GM12878 (cell line): Measurements from ENCODE around the gene CYBB. TPM values are rescaled to one million over a fixed set of nuclear protein-coding genes. Genes with fewer than 3 reads are reported as not detected.

Experiments used
- ATAC-seq: fragments of 200-7000 bp; cut with Tn5 transposase; 3 replicates; pipeline ENCODE4 v1.9.1; 2020; ENCODE audit warnings: mild to moderate bottlenecking, moderate library complexity
- BruUV-seq: library from RNA; stranded (reverse); fragments of 400-500 nt; replicated peaks from 2 replicates; lab custom pipeline; 2021; lab: Mats Ljungman, UMichigan
- CTCF ChIA-PET: fragments of 300-600 bp; sonication (Branson Sonifier 250); formaldehyde crosslinking; extraction: SDS; loops from one replicate; lab custom pipeline; 2021; ENCODE audit warnings: inconsistent platforms; lab: Yijun Ruan, JAX
- POLR2A ChIA-PET: fragments of 350-600 bp; formaldehyde crosslinking; extraction: SDS; loops from one replicate; lab custom pipeline; 2021; ENCODE audit warnings: inconsistent platforms; lab: Charles Lee
- RAD21 ChIA-PET: fragments of 300-600 bp; sonication (Branson Sonifier 250); formaldehyde crosslinking; loops from one replicate; lab custom pipeline; 2023; ENCODE audit warnings: antibody characterized with exemption; ENCODE audit not compliant: unreplicated experiment; lab: Charles Lee
- SMC1A ChIA-PET: fragments of 300-600 bp; sonication (Branson Sonifier 250); formaldehyde crosslinking; loops from one replicate; lab custom pipeline; 2023; ENCODE audit not compliant: unreplicated experiment, uncharacterized antibody; lab: Charles Lee
- DNase-seq: peaks from one replicate; pipeline ENCODE4 v3.0.0-alpha.2; 2011; ENCODE audit warnings: low read depth, low spot score
- FAIRE-seq: peaks from 3 replicates; lab custom pipeline; 2011; peaks lifted over from hg19 to GRCh38; lab: Jason Lieb, UNC
- H2AFZ ChIP-seq: 2 replicates; pipeline ENCODE4 v1.6.0; 2011; ENCODE audit warnings: low read depth, low read length, control low read depth; ENCODE audit not compliant: control insufficient read depth
- H3K27ac ChIP-seq: 2 replicates; pipeline ENCODE4 v1.5.1; 2011; ENCODE audit warnings: control low read depth; ENCODE audit not compliant: control insufficient read depth, insufficient read depth
- H3K27me3 ChIP-seq, 2 experiments: replicated peaks in 1 of 2; 2 replicates each; pipeline versions ENCODE4 v1.6.0 to v1.6.1; 2011; ENCODE audit warnings: low read length in 1 of 2; ENCODE audit not compliant: control insufficient read depth in 2 of 2, insufficient read depth in 2 of 2
- H3K36me3 ChIP-seq, 2 experiments: 2 replicates each; pipeline ENCODE4 v1.5.1; 2011; ENCODE audit warnings: low read length in 1 of 2; ENCODE audit not compliant: control insufficient read depth in 2 of 2, insufficient read depth in 2 of 2
- H3K4me1 ChIP-seq: 2 replicates; pipeline ENCODE4 v1.6.1; 2011; ENCODE audit warnings: mild to moderate bottlenecking, low read length, moderate library complexity, mixed read lengths; ENCODE audit not compliant: control insufficient read depth, insufficient read depth
- H3K4me2 ChIP-seq: 2 replicates; pipeline ENCODE4 v1.6.0; 2011; ENCODE audit warnings: control low read depth; ENCODE audit not compliant: control insufficient read depth, insufficient read depth
- H3K4me3 ChIP-seq: fragments of 200-600 bp; sonication (generic); 2 replicates; pipeline ENCODE4 v1.5.1; 2016
- H3K79me2 ChIP-seq: 2 replicates; pipeline ENCODE4 v1.6.0; 2011; ENCODE audit warnings: low read length; ENCODE audit not compliant: control insufficient read depth, insufficient read depth
- H3K9ac ChIP-seq: 2 replicates; pipeline ENCODE4 v1.8.0; 2011; ENCODE audit warnings: low read length, control low read depth, mixed read lengths; ENCODE audit not compliant: control insufficient read depth, insufficient read depth
- H3K9me3 ChIP-seq: replicated peaks from 3 replicates; pipeline ENCODE4 v1.5.1; 2011; ENCODE audit warnings: mild to moderate bottlenecking, low read length; ENCODE audit not compliant: control insufficient read depth, insufficient read depth
- H4K20me1 ChIP-seq: 2 replicates; pipeline ENCODE4 v1.6.0; 2011; ENCODE audit not compliant: control insufficient read depth, insufficient read depth
- ATF7 ChIP-seq: fragments of 450-650 bp; IDR thresholded peaks from 2 replicates; pipeline ENCODE4 v1.6.1; 2016; ENCODE audit warnings: low read depth, mild to moderate bottlenecking
- CHD2 ChIP-seq: IDR thresholded peaks from 2 replicates; pipeline ENCODE4 v1.6.1; 2011; ENCODE audit warnings: low read depth, low read length, improper control_type of control experiment, borderline replicate concordance
- POLR2AphosphoS5 ChIP-seq: IDR thresholded peaks from 2 replicates; pipeline ENCODE4 v1.6.1; 2011; ENCODE audit warnings: mild to moderate bottlenecking, low read length, inconsistent platforms
- SMAD1 ChIP-seq: fragments of 450-650 bp; IDR thresholded peaks from 2 replicates; pipeline ENCODE4 v1.6.1; 2018; ENCODE audit warnings: mild to moderate bottlenecking, low read depth; ENCODE audit not compliant: partially characterized antibody
- ZSCAN29 ChIP-seq: fragments of 450-650 bp; IDR thresholded peaks from 2 replicates; pipeline ENCODE4 v1.6.1; 2017; ENCODE audit warnings: mild to moderate bottlenecking, moderate library complexity
- WGBS: methylation state at CpG from one replicate; pipeline ENCODE4 v1.1.6; 2016; ENCODE audit warnings: low lambda C conversion rate; ENCODE audit not compliant: insufficient replicate concordance, insufficient coverage; ENCODE audit errors: missing lambda C conversion rate; 5-methylcytosine and 5-hydroxymethylcytosine counted together
- in situ Hi-C: fragments of 300-500 bp; cut with MboI; formaldehyde crosslinking; loops from 9 replicates; pipeline ENCODE4 v1.14.3; 2018; ENCODE audit warnings: mixed read lengths
- intact Hi-C: fragments of 100-400 bp; cut with micrococcal nuclease; formaldehyde crosslinking; loops from one replicate; pipeline ENCODE4 v1.14.2; 2022; ENCODE audit not compliant: unreplicated experiment
- polyA plus RNA-seq, 11 experiments: library from polyadenylated mRNA; depleted of rRNA in 4 of 11; unstranded in 6 of 11; stranded (reverse) in 5 of 11; fragments of >200 nt; fragmentation: Nextera tagmentation in 4 of 11; fragmentation: Illumina TruSeq in 1 of 11; extraction: Ambion mirVana in 4 of 11; extraction: Trizol in 1 of 11; gene quantifications; 1 replicate in 1 of 11; 2 replicates in 10 of 11; pipeline versions ENCODE4 v1.2.1 to v1.2.3, GENCODE V29; 2011 to 2016; ENCODE audit warnings: inconsistent platforms in 2 of 11, missing spikeins in 2 of 11, low read depth in 1 of 11
- total RNA-seq, 4 experiments: library from RNA; depleted of rRNA in 3 of 4; stranded (reverse); fragments of >200 nt in 3 of 4; fragmentation: Illumina TruSeq in 1 of 4; extraction: Trizol in 1 of 4; gene quantifications; 2 replicates each; pipeline versions ENCODE4 v1.2.1 to v1.2.3, GENCODE V29; 2013 to 2021
- TF ChIP-seq, protein P1 (sequence below): fragments of 450-650 bp; conservative IDR thresholded peaks from 2 replicates; pipeline ENCODE4 v1.6.1; 2017; ENCODE audit warnings: mild to moderate bottlenecking, moderate library complexity
- TF ChIP-seq, protein P2 (sequence below): fragments of 450-650 bp; IDR thresholded peaks from 2 replicates; pipeline ENCODE4 v1.6.1; 2016; ENCODE audit warnings: mild to moderate bottlenecking
- TF ChIP-seq, protein P3 (sequence below): fragments of 450-650 bp; IDR thresholded peaks from 2 replicates; pipeline ENCODE4 v1.6.1; 2017; ENCODE audit warnings: low read depth, mild to moderate bottlenecking, moderate library complexity
- TF ChIP-seq, protein P4 (sequence below), 3 experiments: IDR thresholded peaks in 2 of 3; conservative IDR thresholded peaks in 1 of 3; 2 replicates each; pipeline ENCODE4 v1.5.1; 2011; ENCODE audit warnings: low read depth in 3 of 3, low read length in 3 of 3, mild to moderate bottlenecking in 3 of 3, control low read depth in 2 of 3, moderate library complexity in 2 of 3, inconsistent platforms in 1 of 3, mixed read lengths in 1 of 3; ENCODE audit not compliant: control insufficient read depth in 2 of 3, insufficient read depth in 1 of 3; ENCODE audit errors: extremely low read depth in 1 of 3

The CYBB gene
- total and polyA plus RNA-seq, 10 of the 15 experiments (the other 5 are each of a cell fraction or from before 2014, with no cell fraction given), result 6.2 to 73.9 (median 24.8) TPM

DNA sequence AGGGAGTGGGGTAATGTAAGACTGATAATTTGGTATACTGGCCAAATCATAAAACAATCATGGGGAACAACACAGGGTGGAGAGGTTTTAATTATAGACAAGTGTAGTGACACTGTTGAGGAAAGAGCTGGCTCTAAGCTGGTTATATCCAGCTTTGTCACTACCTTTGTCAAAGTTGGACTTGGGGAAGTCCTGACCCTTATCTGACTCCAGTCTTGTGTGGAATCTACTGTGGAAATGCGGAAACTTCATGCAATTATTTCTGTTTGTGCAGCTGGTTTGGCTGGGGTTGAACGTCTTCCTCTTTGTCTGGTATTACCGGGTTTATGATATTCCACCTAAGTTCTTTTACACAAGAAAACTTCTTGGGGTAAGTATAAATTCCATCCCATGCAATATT, 2.0 kb downstream of the CYBB start:
- peak; percentile 8 for ATAC-seq
- peak overlapping the region; percentile 56 for H3K4me2 ChIP-seq
- BruUV-seq, result no TSS peak
- in situ Hi-C loops (no loop called here), intact Hi-C loops (loop anchor here (5.0 to 10.0 kb wide), 2 partner anchors 35 to 493 kb away; no protein-coding TSS in a partner anchor)
- no peaks in the 10 kb centered on the region for H3K9me3 ChIP-seq
- no peaks in the 10 kb centered on the region for H3K36me3 ChIP-seq
- POLR2A ChIA-PET, result interaction anchor here (1.0 to 3.5 kb wide), 6 partner anchors 8 to 36 kb away, joined by 3 to 19 read pairs (median 4); no protein-coding TSS in a partner anchor
- no peak for FAIRE-seq
- WGBS, result 11% methylated on average over 3 of the region's 3 CpGs
- peaks cover 8% of the 10 kb centered on the region for H3K4me1 ChIP-seq
- CTCF ChIA-PET, result interaction anchor here (1.0 to 9.6 kb wide), 9 partner anchors 9 to 43 kb away, joined by 3 to 73 read pairs (median 6); no protein-coding TSS in a partner anchor
- H3K4me3 ChIP-seq, result peak overlapping the region; percentile 50
- peaks cover 40% of the 10 kb centered on the region for H3K79me2 ChIP-seq
- RAD21 ChIA-PET, result interaction anchor here (0.9 to 14.7 kb wide), 7 partner anchors 18 to 42 kb away, joined by 3 to 183 read pairs (median 11); no protein-coding TSS in a partner anchor
- DNase-seq, result no peak
- no peaks in the 10 kb centered on the region for H3K27me3 ChIP-seq
- H2AFZ ChIP-seq, result no peak overlapping the region
- TF ChIP-seq SMAD1 (no peak), CHD2 (no peak), ATF7 (no peak), ZSCAN29 (no peak), POLR2AphosphoS5 (peak; percentile 45; the same call in 1 of the 2 replicates)
- TF ChIP-seq, protein P1, sequence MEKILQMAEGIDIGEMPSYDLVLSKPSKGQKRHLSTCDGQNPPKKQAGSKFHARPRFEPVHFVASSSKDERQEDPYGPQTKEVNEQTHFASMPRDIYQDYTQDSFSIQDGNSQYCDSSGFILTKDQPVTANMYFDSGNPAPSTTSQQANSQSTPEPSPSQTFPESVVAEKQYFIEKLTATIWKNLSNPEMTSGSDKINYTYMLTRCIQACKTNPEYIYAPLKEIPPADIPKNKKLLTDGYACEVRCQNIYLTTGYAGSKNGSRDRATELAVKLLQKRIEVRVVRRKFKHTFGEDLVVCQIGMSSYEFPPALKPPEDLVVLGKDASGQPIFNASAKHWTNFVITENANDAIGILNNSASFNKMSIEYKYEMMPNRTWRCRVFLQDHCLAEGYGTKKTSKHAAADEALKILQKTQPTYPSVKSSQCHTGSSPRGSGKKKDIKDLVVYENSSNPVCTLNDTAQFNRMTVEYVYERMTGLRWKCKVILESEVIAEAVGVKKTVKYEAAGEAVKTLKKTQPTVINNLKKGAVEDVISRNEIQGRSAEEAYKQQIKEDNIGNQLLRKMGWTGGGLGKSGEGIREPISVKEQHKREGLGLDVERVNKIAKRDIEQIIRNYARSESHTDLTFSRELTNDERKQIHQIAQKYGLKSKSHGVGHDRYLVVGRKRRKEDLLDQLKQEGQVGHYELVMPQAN, result no peak
- TF ChIP-seq, protein P2, sequence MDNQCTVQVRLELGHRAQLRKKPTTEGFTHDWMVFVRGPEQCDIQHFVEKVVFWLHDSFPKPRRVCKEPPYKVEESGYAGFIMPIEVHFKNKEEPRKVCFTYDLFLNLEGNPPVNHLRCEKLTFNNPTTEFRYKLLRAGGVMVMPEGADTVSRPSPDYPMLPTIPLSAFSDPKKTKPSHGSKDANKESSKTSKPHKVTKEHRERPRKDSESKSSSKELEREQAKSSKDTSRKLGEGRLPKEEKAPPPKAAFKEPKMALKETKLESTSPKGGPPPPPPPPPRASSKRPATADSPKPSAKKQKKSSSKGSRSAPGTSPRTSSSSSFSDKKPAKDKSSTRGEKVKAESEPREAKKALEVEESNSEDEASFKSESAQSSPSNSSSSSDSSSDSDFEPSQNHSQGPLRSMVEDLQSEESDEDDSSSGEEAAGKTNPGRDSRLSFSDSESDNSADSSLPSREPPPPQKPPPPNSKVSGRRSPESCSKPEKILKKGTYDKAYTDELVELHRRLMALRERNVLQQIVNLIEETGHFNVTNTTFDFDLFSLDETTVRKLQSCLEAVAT, result 0 out of 2 replicates have a peak, but pooled peaks have one; percentile 29
- TF ChIP-seq, protein P3, sequence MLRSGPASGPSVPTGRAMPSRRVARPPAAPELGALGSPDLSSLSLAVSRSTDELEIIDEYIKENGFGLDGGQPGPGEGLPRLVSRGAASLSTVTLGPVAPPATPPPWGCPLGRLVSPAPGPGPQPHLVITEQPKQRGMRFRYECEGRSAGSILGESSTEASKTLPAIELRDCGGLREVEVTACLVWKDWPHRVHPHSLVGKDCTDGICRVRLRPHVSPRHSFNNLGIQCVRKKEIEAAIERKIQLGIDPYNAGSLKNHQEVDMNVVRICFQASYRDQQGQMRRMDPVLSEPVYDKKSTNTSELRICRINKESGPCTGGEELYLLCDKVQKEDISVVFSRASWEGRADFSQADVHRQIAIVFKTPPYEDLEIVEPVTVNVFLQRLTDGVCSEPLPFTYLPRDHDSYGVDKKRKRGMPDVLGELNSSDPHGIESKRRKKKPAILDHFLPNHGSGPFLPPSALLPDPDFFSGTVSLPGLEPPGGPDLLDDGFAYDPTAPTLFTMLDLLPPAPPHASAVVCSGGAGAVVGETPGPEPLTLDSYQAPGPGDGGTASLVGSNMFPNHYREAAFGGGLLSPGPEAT, result no peak
- TF ChIP-seq, protein P4, sequence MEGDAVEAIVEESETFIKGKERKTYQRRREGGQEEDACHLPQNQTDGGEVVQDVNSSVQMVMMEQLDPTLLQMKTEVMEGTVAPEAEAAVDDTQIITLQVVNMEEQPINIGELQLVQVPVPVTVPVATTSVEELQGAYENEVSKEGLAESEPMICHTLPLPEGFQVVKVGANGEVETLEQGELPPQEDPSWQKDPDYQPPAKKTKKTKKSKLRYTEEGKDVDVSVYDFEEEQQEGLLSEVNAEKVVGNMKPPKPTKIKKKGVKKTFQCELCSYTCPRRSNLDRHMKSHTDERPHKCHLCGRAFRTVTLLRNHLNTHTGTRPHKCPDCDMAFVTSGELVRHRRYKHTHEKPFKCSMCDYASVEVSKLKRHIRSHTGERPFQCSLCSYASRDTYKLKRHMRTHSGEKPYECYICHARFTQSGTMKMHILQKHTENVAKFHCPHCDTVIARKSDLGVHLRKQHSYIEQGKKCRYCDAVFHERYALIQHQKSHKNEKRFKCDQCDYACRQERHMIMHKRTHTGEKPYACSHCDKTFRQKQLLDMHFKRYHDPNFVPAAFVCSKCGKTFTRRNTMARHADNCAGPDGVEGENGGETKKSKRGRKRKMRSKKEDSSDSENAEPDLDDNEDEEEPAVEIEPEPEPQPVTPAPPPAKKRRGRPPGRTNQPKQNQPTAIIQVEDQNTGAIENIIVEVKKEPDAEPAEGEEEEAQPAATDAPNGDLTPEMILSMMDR (IDR thresholded peaks at IDR 0.05 in 2 of 3, conservative IDR thresholded peaks at IDR 0.05 in 1 of 3; ENCODE audit: control insufficient read depth in 2 of 3, extremely low read depth in 1 of 3, insufficient read depth in 1 of 3, low read depth in 3 of 3, low read length in 3 of 3), result no peak
- peak overlapping the region; percentile 62 for H3K27ac ChIP-seq
- peak overlapping the region; percentile 72 for H3K9ac ChIP-seq
- H4K20me1 ChIP-seq, result no peaks in the 10 kb centered on the region
- SMC1A ChIA-PET, result interaction anchor here (0.8 to 15.2 kb wide), 12 partner anchors 15 to 493 kb away, joined by 3 to 157 read pairs (median 5); no protein-coding TSS in a partner anchor
